ENCODE results near the gene CAND1.
A peak's percentile ranks its signal among the peaks of the same experiment; 100 is the strongest.

CAND1 gene

DNA sequence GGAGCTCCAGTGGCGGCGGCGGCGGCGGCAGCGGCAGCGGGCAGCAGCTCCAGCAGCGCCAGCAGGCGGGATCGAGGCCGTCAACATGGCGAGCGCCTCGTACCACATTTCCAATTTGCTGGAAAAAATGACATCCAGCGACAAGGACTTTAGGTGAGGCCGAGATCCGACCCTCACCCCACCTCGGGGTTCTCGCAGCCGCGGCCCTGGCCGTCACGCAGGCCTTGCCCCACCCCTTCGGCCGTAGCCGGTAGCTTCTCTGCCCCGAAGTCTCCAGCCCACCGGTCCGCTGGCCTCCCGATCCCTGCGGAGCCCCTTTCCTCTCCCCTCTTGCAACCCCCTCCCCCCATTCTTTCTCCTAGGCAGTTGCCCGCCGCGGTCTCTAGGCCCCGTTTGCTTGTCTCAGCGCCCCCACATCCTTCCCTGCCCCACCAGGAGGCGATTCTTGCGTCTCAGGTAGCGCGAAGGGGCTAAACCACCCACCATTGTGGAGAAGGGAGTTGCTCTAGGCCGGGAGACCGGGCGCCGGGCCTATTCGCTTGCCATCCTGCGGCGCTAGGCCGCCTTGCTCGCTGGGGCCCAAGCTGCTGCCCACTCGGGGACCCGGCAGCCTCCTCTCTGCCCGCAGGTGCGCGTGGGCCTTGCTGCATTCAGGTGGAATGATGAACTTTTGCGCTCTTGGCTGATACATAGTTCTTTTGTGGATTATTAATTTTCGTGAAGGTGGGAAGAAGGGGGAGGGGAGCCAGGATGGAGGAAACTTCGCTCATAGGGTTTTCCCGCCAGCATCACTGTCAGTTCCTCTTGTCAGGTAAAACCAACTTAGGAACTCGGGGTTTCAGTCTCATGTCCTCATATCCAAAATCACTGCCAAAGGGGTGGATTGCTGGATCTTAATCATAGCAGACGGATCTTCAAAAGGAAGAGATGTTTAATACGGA is 745 bp downstream of the CAND1 start:
- peak overlapping the region; percentile 73 for H3K9ac ChIP-seq (ENCODE audit: low read depth, low read length)
- H3K9me3 ChIP-seq (ENCODE audit: control insufficient read depth, insufficient read depth, low read length) = no peaks in the 10 kb centered on the region
- no peaks in the 10 kb centered on the region for H3K36me3 ChIP-seq (ENCODE audit: insufficient read depth, low read length)
- peaks cover 3% of the 10 kb centered on the region; the same call in 1 of the 2 replicates for H3K4me1 ChIP-seq (ENCODE audit: insufficient read depth, low read length)

DNA sequence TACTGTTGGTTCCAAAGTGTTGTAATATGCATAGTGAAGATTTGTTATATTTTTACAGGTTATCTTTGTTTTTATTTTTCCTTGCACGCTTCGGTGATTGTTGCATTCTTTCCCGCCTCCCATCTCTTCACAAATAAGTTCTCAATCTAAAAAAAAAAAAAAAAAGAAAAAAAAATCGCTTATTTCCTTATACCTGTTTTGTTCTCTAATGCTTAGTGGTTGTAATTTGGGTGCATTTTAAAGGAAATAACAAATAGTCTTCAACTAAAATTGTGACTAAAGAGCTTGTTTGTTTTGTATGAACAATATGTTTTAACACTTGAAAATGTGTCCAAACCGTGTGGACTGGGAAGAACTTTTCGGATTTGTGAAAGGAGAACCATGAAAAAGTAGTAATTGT is 1.5 kb downstream of the CAND1 start:
- Histone ChIP-seq H3K4me1 (ENCODE audit: insufficient read depth, low read length) (peaks cover 3% of the 10 kb centered on the region; the same call in 1 of the 2 replicates), H3K36me3 (ENCODE audit: insufficient read depth, low read length) (no peaks in the 10 kb centered on the region), H3K9me3 (ENCODE audit: control insufficient read depth, insufficient read depth, low read length) (no peaks in the 10 kb centered on the region), H3K9ac (ENCODE audit: low read depth, low read length) (peak overlapping the region; percentile 73)

DNA sequence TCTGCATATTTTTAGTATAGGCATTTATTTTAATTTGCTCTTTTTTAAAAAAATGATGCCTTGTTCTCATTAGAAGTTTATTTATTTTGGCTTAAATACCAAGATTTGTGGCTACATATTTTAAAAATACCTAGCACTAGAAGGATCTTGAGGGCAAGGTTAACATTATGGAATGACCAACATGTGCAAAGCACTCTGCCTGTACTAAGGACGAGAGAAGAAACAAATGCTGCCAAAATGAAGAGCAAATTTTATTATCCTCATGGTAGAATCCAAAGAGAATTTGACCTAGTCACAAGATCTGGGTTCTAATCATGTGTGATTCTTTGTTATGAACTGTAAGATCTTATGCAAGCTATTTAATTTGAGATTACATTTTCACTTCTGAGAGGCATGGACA is 2.8 kb downstream of the CAND1 start:
- Histone ChIP-seq H3K4me1 (ENCODE audit: insufficient read depth, low read length) (peaks cover 3% of the 10 kb centered on the region; the same call in 1 of the 2 replicates), H3K36me3 (ENCODE audit: insufficient read depth, low read length) (no peaks in the 10 kb centered on the region), H3K9ac (ENCODE audit: low read depth, low read length) (no peak overlapping the region), H3K9me3 (ENCODE audit: control insufficient read depth, insufficient read depth, low read length) (no peaks in the 10 kb centered on the region)

DNA sequence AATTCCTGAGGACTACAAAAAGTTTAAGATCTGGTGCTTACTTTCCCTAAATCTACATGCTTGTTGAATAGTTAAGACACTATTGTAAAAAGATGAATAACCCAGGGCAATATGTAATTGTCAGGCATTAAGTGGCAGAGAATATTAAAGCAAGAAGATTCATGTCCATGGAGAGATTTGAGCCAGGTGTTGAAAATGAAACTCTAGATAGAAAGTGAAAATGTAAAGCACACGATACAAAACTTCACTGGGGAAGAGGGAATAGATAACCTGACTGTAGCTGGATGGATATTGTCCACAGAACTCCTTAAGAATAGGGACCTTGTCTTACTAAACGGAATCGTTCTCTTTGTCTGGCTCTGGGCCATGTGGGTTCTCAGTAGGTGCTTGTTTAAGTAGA is 5.0 kb downstream of the CAND1 start:
- H3K9me3 ChIP-seq (ENCODE audit: control insufficient read depth, insufficient read depth, low read length) = no peaks in the 10 kb centered on the region
- H3K36me3 ChIP-seq (ENCODE audit: insufficient read depth, low read length) = no peaks in the 10 kb centered on the region
- H3K4me1 ChIP-seq (ENCODE audit: insufficient read depth, low read length) = peaks cover 6% of the 10 kb centered on the region; the same call in 1 of the 2 replicates
- no peak overlapping the region for H3K9ac ChIP-seq (ENCODE audit: low read depth, low read length)

DNA sequence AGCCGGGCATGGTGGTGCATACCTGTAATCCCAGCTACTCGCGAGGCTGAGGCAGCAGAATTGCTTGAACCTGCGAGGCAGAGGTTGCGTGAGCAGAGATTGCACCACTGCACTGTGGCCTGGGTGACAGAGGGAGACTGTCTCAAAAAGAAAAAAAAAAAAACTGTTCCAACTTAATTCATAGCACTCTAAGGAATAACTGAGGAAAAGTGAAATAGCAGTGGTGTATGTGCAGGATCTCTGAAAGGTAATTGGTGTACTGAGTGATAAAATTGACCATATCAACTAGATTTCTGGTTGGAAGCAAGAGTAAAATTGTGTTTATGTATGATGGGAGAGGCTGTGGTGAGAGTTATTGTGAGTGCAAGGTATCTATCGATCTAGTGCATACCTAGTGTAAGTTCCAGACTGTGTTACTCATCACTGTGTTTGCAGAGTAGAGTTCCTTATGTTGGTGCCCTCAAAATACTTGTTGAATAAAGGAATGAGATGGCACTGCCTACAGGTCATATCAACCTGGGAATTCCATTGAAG is 6.3 kb downstream of the CAND1 start:
- Histone ChIP-seq H3K36me3 (ENCODE audit: insufficient read depth, low read length) (no peaks in the 10 kb centered on the region), H3K4me1 (ENCODE audit: insufficient read depth, low read length) (peaks cover 6% of the 10 kb centered on the region; the same call in 1 of the 2 replicates), H3K9me3 (ENCODE audit: control insufficient read depth, insufficient read depth, low read length) (no peaks in the 10 kb centered on the region), H3K9ac (ENCODE audit: low read depth, low read length) (no peak overlapping the region)

DNA sequence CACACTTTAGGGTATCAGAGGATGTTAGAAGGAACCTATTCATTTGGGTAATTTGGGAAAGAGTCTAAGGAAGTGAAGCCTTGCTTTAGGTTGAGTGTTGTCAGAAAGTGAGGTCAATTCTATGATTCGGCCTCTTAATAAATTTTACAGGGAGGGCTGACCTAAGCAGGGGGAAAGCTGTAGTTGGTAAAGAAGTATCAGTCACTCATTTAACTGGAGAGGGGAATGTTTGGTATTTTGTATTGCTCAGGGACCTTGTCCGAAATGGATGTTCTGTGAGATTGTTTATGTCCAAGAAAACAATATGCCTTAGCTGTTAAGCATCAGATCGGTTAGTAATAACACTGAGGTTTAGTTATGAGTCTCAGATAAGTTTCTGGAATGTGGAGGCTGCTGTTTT is 7.3 kb downstream of the CAND1 start:
- H3K9me3 ChIP-seq (ENCODE audit: control insufficient read depth, insufficient read depth, low read length) = no peaks in the 10 kb centered on the region
- no peaks in the 10 kb centered on the region for H3K36me3 ChIP-seq (ENCODE audit: insufficient read depth, low read length)
- peaks cover 6% of the 10 kb centered on the region; the same call in 1 of the 2 replicates for H3K4me1 ChIP-seq (ENCODE audit: insufficient read depth, low read length)
- H3K9ac ChIP-seq (ENCODE audit: low read depth, low read length) = no peak overlapping the region

DNA sequence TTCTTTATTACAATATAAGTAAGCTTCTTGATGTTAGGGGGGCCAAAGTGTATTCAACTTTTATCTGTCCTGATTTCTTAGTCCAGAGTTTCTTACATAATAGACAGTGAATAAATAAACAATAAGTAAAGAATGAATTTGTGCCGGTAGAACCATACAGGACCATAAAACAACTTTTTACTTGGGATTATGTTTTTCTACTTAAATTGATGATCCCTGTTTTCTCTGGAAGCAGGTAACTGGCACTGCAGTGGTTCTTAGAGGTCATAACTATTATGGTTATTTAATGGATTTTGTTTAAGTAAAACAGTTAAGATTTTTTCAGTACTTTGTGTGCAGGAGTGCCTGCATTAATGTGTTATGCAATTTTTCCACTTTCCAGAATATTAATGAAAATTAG is 10.5 kb downstream of the CAND1 start:
- no peaks in the 10 kb centered on the region for H3K36me3 ChIP-seq (ENCODE audit: insufficient read depth, low read length)
- no peaks in the 10 kb centered on the region for H3K9me3 ChIP-seq (ENCODE audit: control insufficient read depth, insufficient read depth, low read length)
- no peak overlapping the region for H3K9ac ChIP-seq (ENCODE audit: low read depth, low read length)
- H3K4me1 ChIP-seq (ENCODE audit: insufficient read depth, low read length) = peaks cover 3% of the 10 kb centered on the region; the same call in 1 of the 2 replicates

DNA sequence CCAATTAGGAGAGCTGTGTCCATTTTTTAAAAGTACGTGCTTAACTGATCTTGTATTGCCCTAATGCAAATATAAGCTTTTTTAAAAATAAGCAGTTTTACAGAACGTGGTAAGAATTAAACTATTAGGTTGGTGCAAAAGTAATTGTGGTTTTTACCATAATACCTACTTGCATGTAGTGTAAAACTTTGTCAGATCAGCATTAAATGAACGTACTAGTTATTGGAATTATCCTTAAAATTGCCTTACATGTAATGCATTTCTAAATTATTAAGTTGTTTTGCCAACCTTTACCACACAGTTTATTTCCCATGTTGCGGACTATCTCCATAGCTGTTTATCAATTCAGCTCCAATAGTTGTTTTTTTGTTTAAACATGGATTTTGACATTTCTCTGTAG is 10.9 kb downstream of the CAND1 start:
- peaks cover 3% of the 10 kb centered on the region; the same call in 1 of the 2 replicates for H3K4me1 ChIP-seq (ENCODE audit: insufficient read depth, low read length)
- no peak overlapping the region for H3K9ac ChIP-seq (ENCODE audit: low read depth, low read length)
- H3K36me3 ChIP-seq (ENCODE audit: insufficient read depth, low read length) = no peaks in the 10 kb centered on the region
- H3K9me3 ChIP-seq (ENCODE audit: control insufficient read depth, insufficient read depth, low read length) = no peaks in the 10 kb centered on the region

DNA sequence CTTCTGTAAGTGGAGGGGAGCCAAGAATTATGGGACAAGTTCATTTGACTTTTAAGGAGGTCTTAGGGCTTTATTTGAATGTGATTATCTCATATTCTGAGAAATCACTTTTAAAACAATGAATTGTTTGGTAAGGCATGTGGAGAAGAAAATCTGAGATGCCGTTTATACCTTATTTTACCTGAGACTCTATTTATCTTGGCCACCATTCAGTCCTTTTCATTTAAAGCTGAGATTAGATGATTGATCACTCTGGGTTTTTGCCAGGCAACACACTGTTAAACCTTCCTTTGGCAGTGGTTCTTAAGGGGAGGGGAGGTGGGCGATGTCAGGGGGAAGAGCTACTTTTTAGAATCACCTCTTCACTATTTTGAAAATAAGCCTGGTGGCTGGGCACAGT is 11.4 kb downstream of the CAND1 start:
- Histone ChIP-seq H3K4me1 (ENCODE audit: insufficient read depth, low read length) (peaks cover 3% of the 10 kb centered on the region; the same call in 1 of the 2 replicates), H3K36me3 (ENCODE audit: insufficient read depth, low read length) (no peaks in the 10 kb centered on the region)

DNA sequence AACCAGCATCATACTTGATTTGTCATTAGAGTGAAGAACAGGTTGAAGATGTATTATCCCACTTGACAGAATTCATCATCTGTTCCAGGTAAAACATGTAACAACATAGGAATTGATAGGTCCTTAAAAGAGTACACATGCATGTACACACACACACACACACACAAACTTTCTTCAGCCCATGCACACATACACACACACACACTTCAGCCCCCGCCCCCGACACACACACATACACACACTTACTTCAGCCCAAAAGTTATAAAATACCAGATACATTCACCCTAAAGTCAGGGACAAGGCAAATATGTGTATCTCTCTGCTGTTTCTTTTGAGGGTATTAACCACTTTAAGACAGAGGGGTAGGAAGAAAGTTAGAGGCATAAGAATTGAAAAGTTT is 15.4 kb downstream of the CAND1 start:
- Histone ChIP-seq H3K36me3 (ENCODE audit: insufficient read depth, low read length) (no peaks in the 10 kb centered on the region), H3K4me1 (ENCODE audit: insufficient read depth, low read length) (no peaks in the 10 kb centered on the region), H3K9ac (ENCODE audit: low read depth, low read length) (no peak overlapping the region), H3K9me3 (ENCODE audit: control insufficient read depth, insufficient read depth, low read length) (no peaks in the 10 kb centered on the region)

More for the DNA sequence above, 11.4 kb downstream of the CAND1 start:
- H3K9me3 ChIP-seq (ENCODE audit: control insufficient read depth, insufficient read depth, low read length) = no peaks in the 10 kb centered on the region
- no peak overlapping the region for H3K9ac ChIP-seq (ENCODE audit: low read depth, low read length)

DNA sequence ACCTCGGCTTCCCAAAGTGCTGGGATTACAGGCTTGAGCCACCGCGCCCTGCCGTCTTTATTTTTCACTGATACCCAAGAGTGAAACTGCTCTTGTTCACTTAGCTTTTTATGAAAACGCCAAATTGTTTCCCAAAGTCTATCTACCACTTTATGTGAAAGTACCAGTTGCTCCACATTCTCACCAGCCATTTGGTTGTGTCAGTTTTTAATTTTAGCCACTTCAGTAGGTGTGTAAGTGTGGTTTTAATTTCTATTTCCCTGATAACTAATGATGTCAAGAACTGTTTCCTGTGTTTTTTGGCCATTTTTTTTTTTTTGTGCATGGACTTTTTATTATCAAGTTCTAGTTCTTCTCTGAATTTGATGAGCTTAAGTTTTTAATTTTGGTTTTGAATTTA is 17.1 kb downstream of the CAND1 start:
- Histone ChIP-seq H3K9ac (ENCODE audit: low read depth, low read length) (no peak overlapping the region), H3K9me3 (ENCODE audit: control insufficient read depth, insufficient read depth, low read length) (no peaks in the 10 kb centered on the region), H3K4me1 (ENCODE audit: insufficient read depth, low read length) (no peaks in the 10 kb centered on the region), H3K36me3 (ENCODE audit: insufficient read depth, low read length) (no peaks in the 10 kb centered on the region)

DNA sequence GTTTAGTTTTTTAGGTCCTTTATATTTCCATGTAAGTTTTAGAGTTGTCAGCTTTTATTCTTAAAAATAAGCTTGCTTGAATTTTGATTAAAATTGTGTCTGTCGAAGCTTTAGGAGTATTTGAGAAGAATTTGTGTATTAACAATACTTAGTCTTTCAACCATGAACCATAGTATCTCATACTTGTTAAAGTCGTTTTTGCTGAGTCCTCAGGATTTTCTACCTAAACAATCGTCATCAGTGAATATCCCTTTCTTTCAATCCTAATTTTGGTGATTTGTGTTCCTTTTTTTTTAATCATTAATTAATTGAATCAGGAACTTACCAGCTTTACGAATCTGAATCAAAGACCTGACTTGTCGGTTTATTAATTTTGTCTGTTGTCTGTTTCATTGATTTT is 18.2 kb downstream of the CAND1 start:
- no peak overlapping the region for H3K9ac ChIP-seq (ENCODE audit: low read depth, low read length)
- H3K4me1 ChIP-seq (ENCODE audit: insufficient read depth, low read length) = no peaks in the 10 kb centered on the region
- H3K9me3 ChIP-seq (ENCODE audit: control insufficient read depth, insufficient read depth, low read length) = no peaks in the 10 kb centered on the region
- H3K36me3 ChIP-seq (ENCODE audit: insufficient read depth, low read length) = no peaks in the 10 kb centered on the region

DNA sequence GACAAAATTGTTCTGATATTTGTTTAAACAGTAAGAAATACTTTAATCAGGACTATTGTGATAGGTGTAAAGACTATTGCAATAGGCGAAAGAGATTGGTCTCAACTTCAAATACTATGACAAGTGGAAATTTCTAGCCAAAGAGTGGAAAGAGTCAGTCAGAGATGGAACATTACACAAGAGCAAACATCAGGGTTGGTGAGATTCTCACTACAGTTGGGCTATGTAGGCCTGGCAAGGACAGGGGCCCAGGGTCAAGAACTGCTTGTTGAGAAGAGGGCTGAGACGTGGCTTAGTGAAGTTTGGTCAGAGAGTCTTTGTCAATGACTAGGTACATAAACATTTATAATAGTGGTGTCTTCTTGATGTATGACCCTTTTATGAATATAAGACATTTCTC is 19.4 kb downstream of the CAND1 start:
- no peak overlapping the region for H3K9ac ChIP-seq (ENCODE audit: low read depth, low read length)
- no peaks in the 10 kb centered on the region for H3K36me3 ChIP-seq (ENCODE audit: insufficient read depth, low read length)
- H3K9me3 ChIP-seq (ENCODE audit: control insufficient read depth, insufficient read depth, low read length) = no peaks in the 10 kb centered on the region
- no peaks in the 10 kb centered on the region for H3K4me1 ChIP-seq (ENCODE audit: insufficient read depth, low read length)

DNA sequence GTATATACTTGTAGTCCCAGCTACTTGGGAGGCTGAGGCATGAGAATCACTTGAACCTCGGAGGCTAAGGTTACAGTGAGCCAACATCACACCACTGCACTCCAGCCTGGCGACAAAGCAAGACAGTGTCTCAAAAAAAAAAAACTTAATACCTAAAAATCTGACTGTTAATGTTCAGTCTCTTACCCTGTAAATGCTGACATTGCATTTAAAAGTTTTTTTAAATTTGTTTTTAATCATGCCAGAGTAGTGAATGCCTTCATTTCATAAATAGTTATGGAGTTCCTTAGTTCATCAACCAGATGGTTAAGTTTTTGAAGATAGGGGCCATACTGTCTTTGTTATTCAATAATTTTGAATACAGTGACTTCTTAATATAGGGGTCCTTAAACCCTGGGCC is 21.2 kb downstream of the CAND1 start:
- H3K9ac ChIP-seq (ENCODE audit: low read depth, low read length) = no peak overlapping the region
- H3K4me1 ChIP-seq (ENCODE audit: insufficient read depth, low read length) = no peaks in the 10 kb centered on the region
- H3K36me3 ChIP-seq (ENCODE audit: insufficient read depth, low read length) = peaks cover under 1% of the 10 kb centered on the region; the same call in 1 of the 2 replicates
- no peaks in the 10 kb centered on the region for H3K9me3 ChIP-seq (ENCODE audit: control insufficient read depth, insufficient read depth, low read length)

DNA sequence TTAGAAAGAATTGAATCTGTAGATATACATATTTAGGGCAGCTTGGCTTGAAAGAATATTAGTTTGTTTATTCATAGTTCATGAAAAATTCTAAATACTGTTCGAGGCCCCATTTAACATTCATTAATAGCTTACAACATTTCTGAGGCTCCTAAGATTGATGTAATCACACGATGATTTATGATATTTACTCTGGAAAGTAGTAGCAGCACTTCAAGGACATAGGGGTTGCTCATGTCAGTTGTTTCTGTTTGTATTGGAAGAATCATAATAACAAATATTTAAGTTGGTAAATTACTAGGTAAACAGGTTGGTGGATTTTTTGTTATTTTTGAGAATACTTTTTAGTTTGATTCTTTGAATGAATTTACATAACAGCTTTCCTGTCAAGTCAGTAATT is 30.4 kb downstream of the CAND1 start:
- Histone ChIP-seq H3K9ac (ENCODE audit: low read depth, low read length) (no peak overlapping the region), H3K36me3 (ENCODE audit: insufficient read depth, low read length) (peaks cover 7% of the 10 kb centered on the region), H3K4me1 (ENCODE audit: insufficient read depth, low read length) (no peaks in the 10 kb centered on the region), H3K9me3 (ENCODE audit: control insufficient read depth, insufficient read depth, low read length) (no peaks in the 10 kb centered on the region)

Data from ES-I3 (cell line).